Activated naive CD8-positive, alpha-beta T cell treated with anti-CD3 and anti-CD28 coated beads, Interleukin-2, amount 50 U/mL, for 24 hours (primary cell): ENCODE data around the gene FAM216B.

Source experiments
- ATAC-seq: fragments of 150-1000 bp; cut with Tn5 transposase; one replicate; pipeline ENCODE4 v1.10.0; 2021
- DNase-seq: peaks from one replicate; pipeline ENCODE4 v3.0.0; 2021
- H3K27ac Mint-ChIP-seq: one replicate; pipeline ENCODE4 v1.8.0; 2021; ENCODE audit warnings: mild to moderate bottlenecking, mixed read lengths
- H3K27me3 Mint-ChIP-seq: one replicate; pipeline ENCODE4 v1.8.0; 2021; ENCODE audit warnings: mixed read lengths
- H3K36me3 Mint-ChIP-seq: one replicate; pipeline ENCODE4 v1.8.0; 2021; ENCODE audit warnings: low read depth, mixed read lengths
- H3K4me1 Mint-ChIP-seq: one replicate; pipeline ENCODE4 v1.8.0; 2021; ENCODE audit warnings: mixed read lengths
- H3K4me3 Mint-ChIP-seq: one replicate; pipeline ENCODE4 v1.8.0; 2021; ENCODE audit warnings: mild to moderate bottlenecking, moderate library complexity, mixed read lengths
- H3K9me3 Mint-ChIP-seq: one replicate; pipeline ENCODE4 v1.8.0; 2021; ENCODE audit warnings: mixed read lengths

The FAM216B gene

DNA sequence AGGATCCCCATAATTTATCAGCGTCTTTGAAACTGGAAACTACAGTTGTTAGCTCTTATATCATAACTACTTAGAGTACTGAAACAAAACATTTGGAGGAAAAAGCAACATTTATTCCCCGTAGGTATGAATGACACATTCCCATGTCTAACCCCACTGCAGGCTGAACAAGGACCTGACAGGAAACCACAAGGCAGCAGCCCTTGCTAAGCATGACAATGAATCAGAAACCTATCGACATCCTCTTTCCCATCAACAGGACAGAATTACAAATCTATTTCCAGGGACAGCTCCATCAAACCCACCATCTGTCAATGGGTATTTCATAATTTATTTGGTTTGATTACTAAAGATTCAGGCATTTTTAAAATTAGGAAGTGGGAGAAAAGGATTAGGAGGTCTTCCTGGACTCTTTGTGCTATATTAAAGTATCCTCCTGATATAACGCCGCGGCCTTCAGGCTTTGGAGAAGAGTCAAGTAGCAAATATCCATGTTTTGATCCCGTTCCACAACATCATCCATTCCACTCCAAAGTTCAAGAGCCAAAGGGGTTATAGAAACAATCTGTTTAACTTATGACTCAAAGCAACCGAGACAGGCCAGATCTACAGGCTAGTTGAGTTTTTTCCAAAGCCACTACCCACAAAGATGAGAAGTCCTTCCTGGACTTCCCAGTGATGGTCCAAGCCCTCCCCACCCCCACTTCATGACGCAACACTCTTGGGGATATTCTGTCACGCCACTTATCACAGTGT, 51.1 kb downstream of the FAM216B start:
- Mint-ChIP-seq H3K27ac (no peak overlapping the region), H3K36me3 (no peaks in the 10 kb centered on the region), H3K4me3 (no peak overlapping the region), H3K27me3 (peaks cover 4% of the 10 kb centered on the region), H3K4me1 (peaks cover 9% of the 10 kb centered on the region), H3K9me3 (no peaks in the 10 kb centered on the region)
- DNase-seq: no peak
- ATAC-seq: no peak

DNA sequence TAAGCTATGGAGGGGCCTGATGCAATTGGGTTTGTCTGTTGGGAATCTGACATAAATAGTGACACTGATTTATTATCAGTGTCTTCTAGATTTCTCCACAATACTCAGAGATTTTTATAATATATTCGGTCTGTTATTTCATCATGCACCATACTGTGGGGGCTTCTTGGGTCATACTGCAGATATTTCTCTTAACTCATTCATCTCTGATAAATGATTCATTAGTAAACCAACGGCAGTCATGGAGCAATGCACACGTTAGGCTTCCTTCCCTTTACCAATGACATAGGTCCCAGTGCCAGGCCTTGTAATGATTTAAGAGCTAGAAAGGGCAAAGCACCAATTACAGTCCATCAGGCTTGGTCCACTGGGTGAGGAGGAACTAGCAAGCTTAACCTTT, 53.6 kb downstream of the FAM216B start:
- no peaks in the 10 kb centered on the region for H3K9me3 Mint-ChIP-seq
- peaks cover 3% of the 10 kb centered on the region for H3K27me3 Mint-ChIP-seq
- H3K4me3 Mint-ChIP-seq: no peak overlapping the region
- H3K4me1 Mint-ChIP-seq: peaks cover 9% of the 10 kb centered on the region
- no peak for ATAC-seq
- no peak overlapping the region for H3K27ac Mint-ChIP-seq
- no peak for DNase-seq
- H3K36me3 Mint-ChIP-seq: no peaks in the 10 kb centered on the region

DNA sequence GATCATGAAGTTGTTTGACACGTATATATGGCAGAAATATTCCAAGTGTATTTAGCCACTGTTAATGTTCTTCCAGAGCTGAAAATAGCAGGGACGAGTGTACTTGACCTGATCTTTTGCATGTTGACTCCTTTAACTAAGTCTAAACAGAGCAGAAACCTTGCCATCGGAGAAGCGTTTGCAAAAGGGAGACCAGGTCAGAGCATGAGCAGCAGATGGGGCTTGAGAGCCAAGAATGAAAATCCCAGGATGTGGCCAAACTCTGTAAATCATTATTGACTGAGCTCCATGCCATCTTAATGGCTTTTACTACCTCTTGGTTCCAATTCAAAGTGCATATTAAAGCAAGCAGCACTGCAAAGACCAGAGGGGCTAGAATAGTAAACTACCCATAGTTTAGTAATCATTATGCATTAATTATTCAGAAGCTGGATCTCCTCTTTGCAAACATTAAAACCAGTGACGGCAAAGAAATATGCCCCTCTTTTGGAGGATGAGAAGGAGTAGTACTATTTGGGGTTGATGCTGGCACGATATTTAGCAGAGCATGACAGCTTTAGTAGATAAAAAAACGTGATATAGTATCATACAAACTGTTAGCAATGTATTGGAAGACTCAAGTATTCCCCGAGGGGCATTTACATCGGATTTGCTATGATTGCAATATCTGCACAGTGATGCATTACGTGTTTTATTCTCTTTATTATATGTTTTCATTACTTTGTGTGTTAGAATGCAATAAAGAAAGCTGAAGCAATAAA, 55.7 kb downstream of the FAM216B start:
- no peaks in the 10 kb centered on the region for H3K36me3 Mint-ChIP-seq
- H3K4me3 Mint-ChIP-seq: no peak overlapping the region
- peaks cover 7% of the 10 kb centered on the region for H3K27me3 Mint-ChIP-seq
- no peak for DNase-seq
- peaks cover 9% of the 10 kb centered on the region for H3K4me1 Mint-ChIP-seq
- no peak for ATAC-seq
- H3K27ac Mint-ChIP-seq: no peak overlapping the region
- H3K9me3 Mint-ChIP-seq: no peaks in the 10 kb centered on the region
